ENCODE measurements around the gene OCIAD2. TPM values are rescaled to one million over a fixed set of nuclear protein-coding genes. Genes with fewer than 3 reads are reported as not detected.

Gene OCIAD2
- total RNA-seq, 1 experiment from 2014 or later = 32.8 TPM

GRCh38 chr4:48862038-48862437 is 44.5 kb downstream of the OCIAD2 start:
- DNase-seq (ENCODE audit: low read depth, low spot score) (no peak), ATAC-seq (no peak)
- Histone ChIP-seq H3K27ac (ENCODE audit: low read length) (no peak overlapping the region), H3K36me3 (ENCODE audit: control insufficient read depth, insufficient read depth, low read length) (peaks cover 6% of the 10 kb centered on the region), H3K27me3 (ENCODE audit: control insufficient read depth, insufficient read depth, low read length) (no peaks in the 10 kb centered on the region), H3K4me3 (ENCODE audit: low read depth in 2 of 2, low read length in 2 of 2) (no peak overlapping the region), H3K4me1 (ENCODE audit: control insufficient read depth, insufficient read depth, low read length) (no peaks in the 10 kb centered on the region), H3K9me3 (ENCODE audit: control insufficient read depth, insufficient read depth, low read depth, low read length) (no peaks in the 10 kb centered on the region)
- TF ChIP-seq REST (IDR thresholded peaks at IDR 0.05; ENCODE audit: insufficient read depth in 1 of 2, low read depth in 2 of 2, low read length in 1 of 2) (no peak), TCF7L2 (IDR thresholded peaks at IDR 0.05; ENCODE audit: low read depth, low read length) (no peak), POLR2AphosphoS5 (IDR thresholded peaks at IDR 0.05; ENCODE audit: low read depth, low read length) (no peak), CTCF (IDR thresholded peaks at IDR 0.05) (no peak), SIN3A (IDR thresholded peaks at IDR 0.05; ENCODE audit: borderline replicate concordance, insufficient read depth, low read depth, low read length) (no peak)
- no TSS peak for BruUV-seq (replicated peaks)
- intact Hi-C loops (cut with micrococcal nuclease; ENCODE audit: unreplicated experiment) (no loop called here), in situ Hi-C loops (cut with HindIII; ENCODE audit: low pct_unique_long_range_greater_than_20kb, low sequenced_read_pairs) (no loop called here)
- POLR2A ChIA-PET = no interaction called here
- CTCF ChIA-PET = no interaction called here

GRCh38 chr4:48858130-48858529 is 48.4 kb downstream of the OCIAD2 start:
- in situ Hi-C loops (cut with HindIII; ENCODE audit: low pct_unique_long_range_greater_than_20kb, low sequenced_read_pairs) = no loop called here
- no peak for DNase-seq (ENCODE audit: low read depth, low spot score)
- BruUV-seq (replicated peaks) = no TSS peak
- no peak for ATAC-seq
- TF ChIP-seq POLR2AphosphoS5 (IDR thresholded peaks at IDR 0.05; ENCODE audit: low read depth, low read length) = no peak
- TF ChIP-seq REST (IDR thresholded peaks at IDR 0.05; ENCODE audit: insufficient read depth in 1 of 2, low read depth in 2 of 2, low read length in 1 of 2) = no peak
- no peak for TF ChIP-seq SIN3A (IDR thresholded peaks at IDR 0.05; ENCODE audit: borderline replicate concordance, insufficient read depth, low read depth, low read length)
- TF ChIP-seq TCF7L2 (IDR thresholded peaks at IDR 0.05; ENCODE audit: low read depth, low read length) = no peak
- TF ChIP-seq CTCF (IDR thresholded peaks at IDR 0.05) = no peak
- ChIA-PET POLR2A (no interaction called here), CTCF (no interaction called here)
- Histone ChIP-seq H3K36me3 (ENCODE audit: control insufficient read depth, insufficient read depth, low read length) (peaks cover 12% of the 10 kb centered on the region), H3K27me3 (ENCODE audit: control insufficient read depth, insufficient read depth, low read length) (no peaks in the 10 kb centered on the region), H3K4me3 (ENCODE audit: low read depth in 2 of 2, low read length in 2 of 2) (no peak overlapping the region), H3K4me1 (ENCODE audit: control insufficient read depth, insufficient read depth, low read length) (no peaks in the 10 kb centered on the region), H3K9me3 (ENCODE audit: control insufficient read depth, insufficient read depth, low read depth, low read length) (no peaks in the 10 kb centered on the region), H3K27ac (ENCODE audit: low read length) (no peak overlapping the region)
- intact Hi-C loops (cut with micrococcal nuclease; ENCODE audit: unreplicated experiment) = no loop called here

Data from Panc1 (cell line).